KBM-7 (cell line): ENCODE measurements around the gene SNRNP70.
"Not testable (repeated sequence)": the region's sequence is repeated elsewhere in the genome, so short reads cannot be mapped to it uniquely, and the experiment has no call there.

ENCODE experiments used
- DNase-seq: peaks from one replicate; pipeline ENCODE4 v3.0.0-alpha.2; 2015
- in situ Hi-C: fragments of 300-500 bp; cut with MboI; formaldehyde crosslinking; loops from 2 replicates; pipeline ENCODE4 v1.14.3; 2020; ENCODE audit warnings: low sequenced_read_pairs, low pct_unique_long_range_greater_than_20kb, mixed read lengths

The SNRNP70 gene

DNA sequence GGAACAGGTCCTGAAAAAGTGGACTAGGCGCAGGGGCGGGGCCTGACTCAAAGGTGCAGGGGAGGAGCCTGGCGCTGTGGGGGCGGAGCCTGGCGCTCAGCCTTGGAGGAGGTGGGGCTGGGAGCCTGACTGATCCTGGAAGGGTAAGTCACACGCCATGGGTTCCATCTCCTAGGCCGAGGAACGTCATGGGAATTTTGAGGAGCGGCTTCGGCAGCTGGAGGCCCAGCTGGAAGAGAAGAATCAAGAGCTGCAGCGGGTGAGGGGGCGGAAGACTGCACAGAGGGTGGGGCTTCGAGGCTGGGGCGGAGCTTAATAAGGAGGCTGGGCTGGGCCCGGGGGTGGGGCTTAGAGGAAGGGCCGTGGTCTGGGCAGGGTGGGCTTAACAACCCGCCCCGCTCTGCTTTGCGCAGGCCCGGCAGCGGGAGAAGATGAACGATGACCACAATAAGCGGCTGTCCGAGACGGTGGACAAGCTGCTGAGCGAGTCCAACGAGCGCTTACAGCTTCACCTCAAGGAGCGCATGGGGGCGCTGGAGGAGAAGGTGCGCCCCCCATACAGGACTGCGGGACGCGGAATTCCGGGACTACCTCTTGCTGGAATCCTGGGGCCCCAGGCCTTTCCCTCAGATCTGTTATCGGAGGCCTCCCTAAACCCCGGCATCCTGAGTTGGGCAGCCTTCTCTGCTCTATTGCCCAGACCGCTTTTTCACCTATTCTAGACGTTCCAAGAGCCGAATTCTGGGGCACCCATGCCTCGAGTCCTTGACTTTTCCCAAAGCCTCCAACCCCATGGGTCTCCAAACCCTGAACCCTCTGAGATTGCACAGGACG, 48.6 kb downstream of the SNRNP70 start:
- DNase-seq = no peak
- in situ Hi-C loops = no loop called here

DNA sequence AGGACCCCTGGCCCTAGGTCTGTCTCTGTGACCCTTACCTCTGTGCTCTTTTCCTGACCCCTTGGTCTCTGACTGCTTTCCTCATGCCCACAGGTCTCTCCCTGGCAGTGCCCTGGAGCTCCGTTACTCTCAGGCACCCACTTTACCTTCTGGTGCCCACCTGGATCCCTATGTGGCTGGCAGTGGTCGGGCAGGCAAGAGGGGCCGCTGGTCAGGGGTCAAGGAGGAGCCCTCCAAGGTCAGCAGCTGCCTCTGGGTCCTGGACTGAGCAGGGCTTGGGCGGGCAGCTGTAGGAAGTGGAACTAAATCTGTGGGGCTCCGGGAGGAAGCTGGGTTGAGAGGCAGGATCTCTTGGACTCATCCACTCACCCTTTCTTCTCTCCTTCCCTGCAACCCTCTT, 50.4 kb downstream of the SNRNP70 start:
- in situ Hi-C loops = no loop called here
- no peak for DNase-seq

DNA sequence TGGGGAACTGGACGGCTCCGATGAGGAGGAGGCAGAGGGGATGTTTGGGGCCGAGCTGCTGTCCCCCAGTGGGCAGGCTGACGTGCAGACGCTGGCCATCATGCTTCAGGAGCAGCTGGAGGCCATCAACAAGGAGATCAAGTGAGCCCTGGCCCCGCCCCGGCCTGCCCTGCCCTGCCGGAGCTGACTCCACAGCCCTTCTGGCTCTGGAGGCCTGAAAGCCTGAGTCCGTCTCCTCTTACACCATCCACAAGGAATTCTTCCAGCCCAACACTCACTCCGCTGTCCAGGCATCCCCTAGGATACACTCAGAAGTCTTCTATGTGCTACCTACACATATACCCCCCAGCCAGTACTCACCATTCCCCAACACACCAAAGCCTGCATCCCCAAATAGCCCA, 51.5 kb downstream of the SNRNP70 start:
- DNase-seq = no peak
- in situ Hi-C loops = no loop called here

DNA sequence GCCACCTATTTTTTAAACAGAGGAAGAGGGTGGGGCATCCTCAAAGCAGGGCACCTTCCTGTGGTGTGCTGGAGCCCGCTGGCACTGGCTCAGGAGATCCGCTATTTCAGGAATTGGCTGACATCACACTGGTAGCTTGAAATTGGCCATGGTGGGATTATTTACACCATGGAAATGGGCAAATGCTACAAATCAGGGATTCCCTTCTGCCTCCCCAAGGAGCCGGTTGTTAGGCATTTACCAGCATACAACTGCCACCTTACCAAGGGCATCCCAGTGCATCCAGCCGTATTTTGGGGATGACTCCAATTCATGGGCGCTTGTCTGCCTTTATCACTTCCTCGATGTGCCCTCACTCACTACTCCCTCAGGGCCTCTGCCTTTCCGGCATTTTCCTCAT, 55.7 kb downstream of the SNRNP70 start:
- in situ Hi-C loops = no loop called here
- no peak for DNase-seq

GRCh38 chr19:49141352-49141751, 56.1 kb downstream of the SNRNP70 start:
- DNase-seq = no peak
- in situ Hi-C loops = no loop called here

DNA sequence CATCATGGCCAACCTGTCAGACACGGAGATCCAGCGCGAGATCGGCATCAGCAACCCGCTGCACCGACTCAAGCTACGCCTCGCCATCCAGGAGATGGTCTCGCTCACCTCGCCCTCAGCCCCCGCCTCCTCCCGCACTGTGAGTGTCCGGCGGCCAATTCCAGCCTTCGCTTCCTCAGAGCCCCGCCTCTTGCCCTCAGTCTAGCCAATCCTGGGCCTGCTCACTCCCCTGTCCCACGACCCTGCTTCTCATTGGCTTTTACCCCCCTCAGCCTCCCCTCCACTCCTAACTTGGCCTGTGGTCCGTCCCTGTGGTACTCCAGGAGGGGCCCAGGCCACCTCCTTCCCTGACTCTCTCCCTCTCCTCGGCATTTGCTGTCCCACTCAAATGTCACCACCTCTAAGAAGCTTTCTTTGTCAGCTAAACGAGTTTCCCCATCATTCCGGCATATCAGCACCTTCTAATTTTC, 57.6 kb downstream of the SNRNP70 start:
- no peak for DNase-seq
- in situ Hi-C loops = no loop called here

GRCh38 chr19:49145573-49146407, 60.5 kb downstream of the SNRNP70 start:
- in situ Hi-C loops = no loop called here
- peak; percentile 91 for DNase-seq

DNA sequence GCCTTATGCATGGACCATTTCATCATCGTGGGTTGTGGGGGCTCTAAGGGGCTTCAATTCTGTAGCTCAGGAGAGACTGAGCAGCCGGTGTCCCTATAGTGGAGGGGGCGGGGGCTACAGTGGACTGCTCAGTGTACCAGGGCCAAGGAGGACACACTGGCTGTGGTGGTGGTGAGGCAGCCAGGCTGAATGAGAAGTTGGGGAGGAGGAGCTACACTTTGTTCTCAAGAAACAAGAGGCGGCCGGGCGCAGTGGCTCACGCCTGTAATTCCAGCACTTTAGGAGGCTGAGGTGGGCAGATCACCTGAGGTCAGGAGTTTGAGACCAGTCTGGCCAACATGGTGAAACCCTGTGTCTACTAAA, 61.1 kb downstream of the SNRNP70 start:
- in situ Hi-C loops, DNase-seq: not testable (repeated sequence)

- no peak for DNase-seq
- in situ Hi-C loops = no loop called here
Measured at GRCh38 chr19:49148044-49148682, 62.9 kb downstream of the SNRNP70 start.

- DNase-seq = peak; percentile 89
- in situ Hi-C loops = no loop called here
Measured at GRCh38 chr19:49148784-49149651, 63.8 kb downstream of the SNRNP70 start.

DNA sequence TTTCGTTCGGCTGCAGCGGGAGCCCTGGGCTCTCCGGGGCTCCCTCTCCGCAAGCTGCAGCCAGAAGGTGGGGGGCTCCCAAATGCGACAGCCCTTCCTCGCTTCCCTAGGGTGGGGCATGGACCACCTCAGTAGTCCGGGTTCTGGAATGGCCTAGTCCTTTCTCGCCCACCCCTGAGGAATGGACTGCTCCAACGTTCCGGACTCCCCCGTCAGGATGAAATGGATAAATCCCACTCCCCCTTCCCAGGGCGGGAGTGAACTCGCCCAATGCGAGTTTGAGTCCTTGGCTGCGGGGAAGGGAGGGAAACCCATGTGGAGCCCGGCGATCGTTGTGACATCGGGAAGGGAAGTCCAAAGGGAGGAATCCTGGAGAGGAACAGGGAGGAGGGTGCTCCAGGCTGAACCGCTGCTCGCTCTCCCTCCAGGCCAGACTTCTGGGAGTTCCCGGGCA, 64.4 kb downstream of the SNRNP70 start:
- peak; percentile 80 for DNase-seq
- in situ Hi-C loops = no loop called here

DNA sequence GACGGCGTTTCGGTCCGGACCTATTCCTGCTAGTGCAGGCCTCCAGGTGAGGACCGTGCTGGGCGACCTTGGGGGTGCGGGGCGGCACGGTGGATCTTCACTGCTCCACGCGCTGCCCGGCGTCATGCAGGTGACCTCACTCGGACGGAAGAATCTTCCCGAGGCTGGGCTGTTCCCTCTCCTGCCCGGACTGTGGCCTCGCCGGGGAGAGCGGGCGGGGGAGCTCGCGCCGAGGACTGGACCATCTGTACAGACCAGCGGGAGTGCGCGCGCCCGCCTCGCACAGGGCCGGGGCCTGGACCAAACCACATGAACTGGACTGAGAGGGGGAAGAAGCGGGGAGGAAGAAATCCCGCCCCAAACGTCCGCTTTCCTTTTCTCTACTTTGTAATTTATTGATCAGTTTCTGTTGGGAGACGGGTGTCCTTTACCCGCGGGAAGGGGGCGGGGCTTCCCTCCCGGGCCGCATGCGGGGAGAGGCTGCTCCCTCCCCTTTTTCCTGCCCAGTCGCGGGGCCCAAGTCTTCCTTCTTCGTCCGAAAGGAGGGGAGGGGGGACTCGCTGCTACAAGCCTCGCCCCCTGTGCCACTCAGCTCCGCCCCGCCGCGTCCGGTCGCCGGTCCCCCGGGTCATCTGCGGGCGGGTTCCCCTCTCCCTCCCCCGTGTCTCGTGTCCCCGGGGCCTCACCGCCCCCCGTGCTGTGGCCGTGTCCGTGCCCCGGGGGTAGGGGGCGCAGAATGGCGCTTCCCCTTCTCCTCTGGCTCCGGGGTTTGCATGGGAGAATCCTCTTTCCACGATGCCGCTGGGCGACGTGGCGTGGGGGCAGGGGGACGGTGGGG, 65.1 kb downstream of the SNRNP70 start:
- DNase-seq = peak; percentile 91
- in situ Hi-C loops = no loop called here

GRCh38 chr19:49150944-49151243, 65.6 kb downstream of the SNRNP70 start:
- no peak for DNase-seq
- in situ Hi-C loops = no loop called here

DNA sequence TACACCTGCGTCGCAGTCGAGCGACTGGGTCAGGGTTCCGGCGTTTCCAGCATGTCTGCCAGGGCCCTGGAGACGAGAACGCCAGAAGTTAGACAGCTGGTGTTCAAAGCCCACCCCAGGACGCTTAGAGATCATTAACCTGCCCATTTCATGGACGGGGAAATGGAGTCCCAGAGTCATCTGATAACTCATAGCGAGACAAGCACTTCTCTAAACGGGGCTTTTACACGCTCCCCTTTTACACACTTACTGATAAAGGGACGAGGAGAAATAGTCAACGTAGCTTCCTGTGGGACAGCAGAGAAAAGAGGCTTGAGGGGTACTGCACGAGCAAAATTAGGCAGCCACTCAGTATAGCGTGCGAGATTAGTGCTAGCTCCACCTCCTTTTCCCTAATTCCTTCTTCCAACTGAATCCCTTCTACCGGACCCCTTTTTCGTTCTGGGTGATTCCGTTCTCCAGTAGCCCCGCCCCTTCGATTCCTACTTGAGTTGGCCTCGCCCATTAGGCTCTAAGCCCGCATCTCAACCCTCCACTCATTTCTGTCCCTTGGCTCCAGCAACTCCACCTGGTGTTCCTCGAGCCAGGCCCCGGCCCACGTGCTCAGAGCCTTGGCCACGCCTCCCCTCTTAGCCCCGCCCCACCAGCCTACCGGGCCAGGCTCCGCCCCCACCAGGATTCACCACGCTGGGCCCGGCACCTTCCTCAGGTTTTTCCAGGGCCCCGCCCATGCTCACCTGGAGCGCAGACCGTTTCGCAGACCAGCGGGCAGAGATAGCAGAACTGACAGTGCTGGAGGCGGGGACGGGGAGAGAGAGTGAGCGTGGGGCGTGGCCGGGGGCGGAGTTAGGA, 66.2 kb downstream of the SNRNP70 start:
- in situ Hi-C loops = no loop called here
- peak; percentile 64 for DNase-seq

DNA sequence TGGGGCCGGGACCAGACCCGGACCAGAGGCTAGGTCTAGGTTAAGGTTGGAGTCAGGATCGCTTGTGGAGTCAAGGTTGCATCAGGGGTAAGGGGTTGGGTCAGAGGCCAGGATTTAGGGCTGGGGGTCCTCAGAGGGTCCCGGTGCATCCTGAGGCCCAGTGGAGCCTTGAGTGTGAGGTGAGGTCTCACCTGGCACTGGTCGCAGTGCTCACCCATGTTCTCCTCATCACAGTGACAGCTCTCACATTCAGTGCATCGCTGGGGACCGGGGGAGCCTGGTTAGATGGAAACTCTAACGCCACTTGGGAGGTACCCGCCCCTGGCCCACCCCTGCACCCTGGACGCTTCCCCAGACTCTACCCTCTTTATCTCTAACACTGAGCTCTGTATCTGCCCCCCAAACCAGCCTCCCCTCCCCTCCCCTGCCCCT, 66.9 kb downstream of the SNRNP70 start:
- in situ Hi-C loops = no loop called here
- no peak for DNase-seq

GRCh38 chr19:49153167-49153809, 68.0 kb downstream of the SNRNP70 start:
- in situ Hi-C loops = no loop called here
- DNase-seq = no peak

DNA sequence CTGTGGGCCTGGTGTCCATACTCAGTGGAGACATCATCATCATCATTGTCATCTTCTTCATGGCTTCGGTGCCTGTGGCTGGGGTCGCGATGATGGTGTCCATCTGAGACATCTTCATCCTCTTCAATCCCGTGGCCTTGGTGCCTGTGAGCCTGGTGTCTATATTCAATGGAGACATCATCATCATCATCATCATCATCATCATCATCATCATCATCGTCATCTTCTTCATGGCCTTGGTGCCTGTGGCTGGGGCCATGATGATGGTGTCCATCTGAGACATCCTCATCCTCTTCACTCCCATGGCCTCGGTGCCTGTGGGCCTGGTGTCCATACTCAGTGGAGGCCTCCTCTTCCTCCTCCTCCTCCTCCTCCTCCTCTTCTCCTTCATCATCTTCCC, 69.0 kb downstream of the SNRNP70 start:
- no peak for DNase-seq
- in situ Hi-C loops = no loop called here
